Endodermal cell (in vitro differentiated cells): ENCODE results near the gene ELAVL1. TPM values are rescaled to one million over a fixed set of nuclear protein-coding genes. Genes with fewer than 3 reads are reported as not detected.

Experiments used
- DNase-seq: peaks from one replicate; pipeline ENCODE4 v3.0.0-alpha.2; 2017
- H3K27ac ChIP-seq: 2 replicates; pipeline ENCODE4 v1.5.1; 2013; ENCODE audit warnings: mild to moderate bottlenecking, low read depth, low read length, moderate library complexity
- H3K27me3 ChIP-seq: 2 replicates; pipeline ENCODE4 v1.6.1; 2013; ENCODE audit warnings: mild to moderate bottlenecking, low read length, moderate library complexity; ENCODE audit not compliant: insufficient read depth, control insufficient read depth, poor library complexity, severe bottlenecking
- H3K36me3 ChIP-seq: 2 replicates; pipeline ENCODE4 v1.7.0; 2013; ENCODE audit warnings: mild to moderate bottlenecking, low read length, moderate library complexity; ENCODE audit not compliant: control insufficient read depth, insufficient read depth
- H3K4me1 ChIP-seq: one replicate; pipeline ENCODE4 v1.7.0; 2013; ENCODE audit warnings: low read length; ENCODE audit not compliant: control insufficient read depth, insufficient read depth
- H3K4me3 ChIP-seq: 2 replicates; pipeline ENCODE4 v1.5.1; 2013; ENCODE audit warnings: mild to moderate bottlenecking, low read length, moderate library complexity
- H3K9ac ChIP-seq: 2 replicates; pipeline ENCODE4 v1.6.1; 2013; ENCODE audit warnings: mild to moderate bottlenecking, low read length, moderate library complexity; ENCODE audit not compliant: poor library complexity, severe bottlenecking; ENCODE audit errors: extremely low read depth
- H3K9me3 ChIP-seq: 2 replicates; pipeline ENCODE4 v1.6.1; 2013; ENCODE audit warnings: mild to moderate bottlenecking, low read length, moderate library complexity; ENCODE audit not compliant: control insufficient read depth
- H3K27ac Mint-ChIP-seq: 2 replicates; pipeline ENCODE4 v1.8.0; 2020; ENCODE audit warnings: mixed read lengths
- H3K27me3 Mint-ChIP-seq: 2 replicates; pipeline ENCODE4 v1.8.0; 2021; ENCODE audit warnings: mild to moderate bottlenecking, mixed read lengths; ENCODE audit not compliant: insufficient read depth
- H3K36me3 Mint-ChIP-seq: 2 replicates; pipeline ENCODE4 v1.8.0; 2020; ENCODE audit warnings: low read depth, mixed read lengths
- H3K4me1 Mint-ChIP-seq: 2 replicates; pipeline ENCODE4 v1.8.0; 2020; ENCODE audit warnings: mixed read lengths
- H3K4me3 Mint-ChIP-seq: 2 replicates; pipeline ENCODE4 v1.8.0; 2020; ENCODE audit warnings: mild to moderate bottlenecking, moderate library complexity, mixed read lengths
- H3K9me3 Mint-ChIP-seq: 2 replicates; pipeline ENCODE4 v1.8.0; 2020; ENCODE audit warnings: mild to moderate bottlenecking, mixed read lengths
- CTCF ChIP-seq: fragments of 200-600 bp; sonication (generic); conservative IDR thresholded peaks from 2 replicates; pipeline ENCODE4 v1.5.0; 2021; ENCODE audit warnings: antibody characterized with exemption, mild to moderate bottlenecking
- WGBS, 2 experiments: methylation state at CpG; one replicate each; pipeline versions ENCODE4 v1.1.5 to v1.1.7; 2013; ENCODE audit warnings: missing lambda C conversion rate in 2 of 2, mixed read lengths in 1 of 2; ENCODE audit not compliant: insufficient coverage in 1 of 2, insufficient read length in 1 of 2; 5-methylcytosine and 5-hydroxymethylcytosine counted together
- total RNA-seq, 2 donors: library from RNA; stranded (reverse); fragmentation: NEBNext Ultra II Directional in 1 of 2; extraction: Animal tissue kit (Norgen Biotek cat#: 25700) in 1 of 2; gene quantifications; 2 replicates in 1 of 2; 3 replicates in 1 of 2; pipeline ENCODE4 v1.2.1, GENCODE V29; 2021

ELAVL1 gene
- total RNA-seq, 2 donors from 2014 or later, result 123 to 149 TPM

- no peak overlapping the region for H3K27ac Mint-ChIP-seq
- peaks cover 66% of the 10 kb centered on the region for H3K36me3 ChIP-seq
- no peak overlapping the region for H3K27ac ChIP-seq
- WGBS, 2 experiments, result 92 to 96% methylated on average over 8 to 10 of the region's 10 CpGs
- no peak overlapping the region for H3K4me3 Mint-ChIP-seq
- no peaks in the 10 kb centered on the region for H3K27me3 Mint-ChIP-seq
- DNase-seq, result no peak
- peaks cover 30% of the 10 kb centered on the region for H3K36me3 Mint-ChIP-seq
- no peaks in the 10 kb centered on the region for H3K4me1 Mint-ChIP-seq
- H3K9me3 Mint-ChIP-seq, result no peaks in the 10 kb centered on the region
- H3K4me3 ChIP-seq, result no peak overlapping the region
- TF ChIP-seq CTCF, result no peak
- no peak overlapping the region for H3K9ac ChIP-seq
- no peaks in the 10 kb centered on the region for H3K9me3 ChIP-seq
- no peaks in the 10 kb centered on the region for H3K4me1 ChIP-seq
- no peaks in the 10 kb centered on the region for H3K27me3 ChIP-seq
Measured at GRCh38 chr19:7932930-7933300, 72.5 kb downstream of the ELAVL1 start.

GRCh38 chr19:7932276-7932929 lies 73.0 kb downstream of the ELAVL1 start:
- Mint-ChIP-seq H3K4me1 (no peaks in the 10 kb centered on the region), H3K27me3 (no peaks in the 10 kb centered on the region), H3K9me3 (no peaks in the 10 kb centered on the region), H3K36me3 (peaks cover 26% of the 10 kb centered on the region), H3K4me3 (no peak overlapping the region), H3K27ac (no peak overlapping the region)
- DNase-seq, result no peak
- Histone ChIP-seq H3K36me3 (peaks cover 64% of the 10 kb centered on the region), H3K4me3 (no peak overlapping the region), H3K27ac (no peak overlapping the region), H3K9me3 (no peaks in the 10 kb centered on the region), H3K27me3 (no peaks in the 10 kb centered on the region), H3K9ac (no peak overlapping the region), H3K4me1 (no peaks in the 10 kb centered on the region)
- TF ChIP-seq CTCF, result no peak
- 93 to 97% methylated on average over 18 to 32 of the region's 32 CpGs for WGBS, 2 experiments

GRCh38 chr19:7931221-7932061 lies 74.0 kb downstream of the ELAVL1 start:
- Histone ChIP-seq H3K27ac (no peak overlapping the region), H3K9me3 (no peaks in the 10 kb centered on the region), H3K36me3 (peaks cover 63% of the 10 kb centered on the region), H3K27me3 (no peaks in the 10 kb centered on the region), H3K4me3 (no peak overlapping the region), H3K4me1 (no peaks in the 10 kb centered on the region), H3K9ac (no peak overlapping the region)
- Mint-ChIP-seq H3K27ac (no peak overlapping the region), H3K4me3 (no peak overlapping the region), H3K27me3 (no peaks in the 10 kb centered on the region), H3K36me3 (peaks cover 25% of the 10 kb centered on the region), H3K4me1 (peaks cover 2% of the 10 kb centered on the region), H3K9me3 (no peaks in the 10 kb centered on the region)
- WGBS, 2 experiments, result 93 to 96% methylated on average over 11 to 36 of the region's 36 CpGs
- DNase-seq, result no peak
- no peak for TF ChIP-seq CTCF
